ENCODE results near the gene KLRC1. TPM values are rescaled to one million over a fixed set of nuclear protein-coding genes. Genes with fewer than 3 reads are reported as not detected.
"Not testable (repeated sequence)": the region's sequence is repeated elsewhere in the genome, so short reads cannot be mapped to it uniquely, and the experiment has no call there.

KLRC1 gene
- polyA plus RNA-seq (2013): 0.03 TPM

DNA sequence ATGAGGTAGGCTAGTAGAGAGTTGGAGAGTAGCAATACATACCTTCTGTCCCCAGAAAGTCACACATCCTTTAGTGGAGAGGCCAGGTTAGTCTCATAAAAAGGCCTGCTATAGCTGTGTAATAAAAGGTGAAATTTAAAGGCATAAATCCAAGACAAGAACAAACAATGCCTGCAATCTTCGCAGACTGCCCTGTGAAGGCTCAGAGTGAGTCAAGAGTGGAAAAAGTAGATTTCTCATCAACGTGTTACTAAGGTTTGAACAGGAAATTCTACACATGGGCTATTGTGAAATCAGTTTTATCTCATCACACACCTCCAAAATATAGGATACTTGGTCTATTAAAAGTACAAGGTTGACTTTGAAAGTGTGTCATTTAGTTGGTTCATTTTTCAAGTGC, at the start of gene KLRC1:
Gene KLRC1, minus strand, starts transcription at position 222 of the 400 bp plus-strand sequence. CDS start 2,221 bp downstream, outside the sequence.
- CTCF ChIA-PET: no interaction called here

DNA sequence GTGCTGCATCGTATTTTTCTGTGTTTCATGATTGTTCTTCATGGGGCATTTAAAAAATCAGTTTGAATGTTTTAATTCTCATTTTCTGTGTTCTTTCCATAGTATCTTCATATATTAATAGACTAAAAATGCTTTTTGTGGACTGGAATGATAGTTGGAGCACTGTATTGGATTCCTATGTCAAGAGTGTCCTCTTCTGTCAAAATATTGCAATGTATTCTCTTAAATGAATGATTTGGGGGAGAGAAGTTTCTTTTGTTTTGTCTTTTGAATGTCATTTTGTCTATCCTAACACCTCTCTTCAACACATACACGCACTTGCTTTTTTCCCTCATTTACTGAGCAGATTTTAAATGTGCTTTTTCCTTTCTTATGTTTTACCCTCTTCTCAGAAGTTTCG, 47.9 kb upstream of the KLRC1 start:
- H3K27ac ChIP-seq (ENCODE audit: insufficient read depth in 1 of 2, low read depth in 1 of 2, low read length in 2 of 2, poor library complexity in 1 of 2, severe bottlenecking in 2 of 2): no peak overlapping the region
- POLR2A ChIA-PET: no interaction called here
- peaks cover 0 to 55% (median 0%) of the 10 kb centered on the region in 5 experiments for H3K27me3 ChIP-seq (replicated peaks in 2 of 5; ENCODE audit: control insufficient read depth in 4 of 5, insufficient read depth in 5 of 5, low read length in 4 of 5)
- H3K4me1 ChIP-seq (ENCODE audit: control extremely low read depth in 1 of 4, control insufficient read depth in 4 of 4, insufficient read depth in 4 of 4, low read length in 3 of 4): no peaks in the 10 kb centered on the region
- peaks cover 0 to 11% (median 0%) of the 10 kb centered on the region in 5 experiments for H3K9me3 ChIP-seq (ENCODE audit: control extremely low read depth in 1 of 5, control insufficient read depth in 4 of 5, insufficient read depth in 2 of 5, low read depth in 1 of 5, low read length in 4 of 5)
- CTCF ChIA-PET: interaction anchor here (1.4 kb wide), 1 partner anchor 264 kb away, joined by 5 read pairs; no protein-coding TSS in a partner anchor
- no peaks in the 10 kb centered on the region for H3K36me3 ChIP-seq (ENCODE audit: control insufficient read depth in 4 of 4, insufficient read depth in 4 of 4, low read length in 3 of 4)
- WGBS (ENCODE audit: insufficient coverage): 44% methylated on average over 2 of the region's 3 CpGs
- no peak overlapping the region for H3K4me3 ChIP-seq (ENCODE audit: control insufficient read depth in 1 of 7, extremely low read depth in 1 of 7, insufficient read depth in 4 of 7, low read depth in 2 of 7, low read length in 6 of 7)
- peak in 1 of 3 donors; percentile 1 for DNase-seq

More for the DNA sequence above, at the start of gene KLRC1:
- POLR2A ChIA-PET: no interaction called here
- no peaks in the 10 kb centered on the region for H3K4me1 ChIP-seq (ENCODE audit: control extremely low read depth in 1 of 4, control insufficient read depth in 4 of 4, insufficient read depth in 4 of 4, low read length in 3 of 4)
- no peaks in the 10 kb centered on the region for H3K36me3 ChIP-seq (ENCODE audit: control insufficient read depth in 4 of 4, insufficient read depth in 4 of 4, low read length in 3 of 4)
- H3K27me3 ChIP-seq (replicated peaks in 2 of 5; ENCODE audit: control insufficient read depth in 4 of 5, insufficient read depth in 5 of 5, low read length in 4 of 5): peaks cover 0 to 14% (median 0%) of the 10 kb centered on the region in 5 experiments
- WGBS (ENCODE audit: insufficient coverage): 100% methylated on average over 1 of the region's 2 CpGs
- H3K27ac ChIP-seq (ENCODE audit: insufficient read depth in 1 of 2, low read depth in 1 of 2, low read length in 2 of 2, poor library complexity in 1 of 2, severe bottlenecking in 2 of 2): no peak within 1 kb of the TSS
- peaks cover 2 to 29% (median 7%) of the 10 kb centered on the region in 5 experiments for H3K9me3 ChIP-seq (ENCODE audit: control extremely low read depth in 1 of 5, control insufficient read depth in 4 of 5, insufficient read depth in 2 of 5, low read depth in 1 of 5, low read length in 4 of 5)
- no peak for DNase-seq
- H3K4me3 ChIP-seq (ENCODE audit: control insufficient read depth in 1 of 7, extremely low read depth in 1 of 7, insufficient read depth in 4 of 7, low read depth in 2 of 7, low read length in 6 of 7): no peak within 1 kb of the TSS

- no peaks in the 10 kb centered on the region for H3K36me3 ChIP-seq (ENCODE audit: control insufficient read depth in 4 of 4, insufficient read depth in 4 of 4, low read length in 3 of 4)
- no peak for DNase-seq
- no peaks in the 10 kb centered on the region for H3K4me1 ChIP-seq (ENCODE audit: control extremely low read depth in 1 of 4, control insufficient read depth in 4 of 4, insufficient read depth in 4 of 4, low read length in 3 of 4)
- ChIA-PET CTCF (no interaction called here), POLR2A (no interaction called here)
- peaks cover 0 to 74% (median 0%) of the 10 kb centered on the region in 5 experiments for H3K27me3 ChIP-seq (replicated peaks in 2 of 5; ENCODE audit: control insufficient read depth in 4 of 5, insufficient read depth in 5 of 5, low read length in 4 of 5)
- H3K27ac ChIP-seq (ENCODE audit: insufficient read depth in 1 of 2, low read depth in 1 of 2, low read length in 2 of 2, poor library complexity in 1 of 2, severe bottlenecking in 2 of 2): no peak overlapping the region
- no peak overlapping the region for H3K4me3 ChIP-seq (ENCODE audit: control insufficient read depth in 1 of 7, extremely low read depth in 1 of 7, insufficient read depth in 4 of 7, low read depth in 2 of 7, low read length in 6 of 7)
- WGBS (ENCODE audit: insufficient coverage): 75% methylated on average over 1 of the region's 1 CpG
- H3K9me3 ChIP-seq (ENCODE audit: control extremely low read depth in 1 of 5, control insufficient read depth in 4 of 5, insufficient read depth in 2 of 5, low read depth in 1 of 5, low read length in 4 of 5): peaks cover 0 to 7% (median 2%) of the 10 kb centered on the region in 5 experiments
These were observed 44.9 kb upstream of the KLRC1 start for GRCh38 chr12:10498042-10498441.

GRCh38 chr12:10497602-10498001, 44.4 kb upstream of the KLRC1 start:
- peak in 1 of 3 donors; percentile 6 for DNase-seq
- Histone ChIP-seq H3K4me1 (ENCODE audit: control extremely low read depth in 1 of 4, control insufficient read depth in 4 of 4, insufficient read depth in 4 of 4, low read length in 3 of 4) (no peaks in the 10 kb centered on the region), H3K9me3 (ENCODE audit: control extremely low read depth in 1 of 5, control insufficient read depth in 4 of 5, insufficient read depth in 2 of 5, low read depth in 1 of 5, low read length in 4 of 5) (peaks cover 0 to 4% (median 0%) of the 10 kb centered on the region in 5 experiments), H3K27ac (ENCODE audit: insufficient read depth in 1 of 2, low read depth in 1 of 2, low read length in 2 of 2, poor library complexity in 1 of 2, severe bottlenecking in 2 of 2) (no peak overlapping the region), H3K27me3 (replicated peaks in 2 of 5; ENCODE audit: control insufficient read depth in 4 of 5, insufficient read depth in 5 of 5, low read length in 4 of 5) (peaks cover 0 to 74% (median 0%) of the 10 kb centered on the region in 5 experiments), H3K4me3 (ENCODE audit: control insufficient read depth in 1 of 7, extremely low read depth in 1 of 7, insufficient read depth in 4 of 7, low read depth in 2 of 7, low read length in 6 of 7) (no peak overlapping the region), H3K36me3 (ENCODE audit: control insufficient read depth in 4 of 4, insufficient read depth in 4 of 4, low read length in 3 of 4) (no peaks in the 10 kb centered on the region)
- 89% methylated on average over 2 of the region's 2 CpGs for WGBS (ENCODE audit: insufficient coverage)
- ChIA-PET POLR2A (no interaction called here), CTCF (no interaction called here)

DNA sequence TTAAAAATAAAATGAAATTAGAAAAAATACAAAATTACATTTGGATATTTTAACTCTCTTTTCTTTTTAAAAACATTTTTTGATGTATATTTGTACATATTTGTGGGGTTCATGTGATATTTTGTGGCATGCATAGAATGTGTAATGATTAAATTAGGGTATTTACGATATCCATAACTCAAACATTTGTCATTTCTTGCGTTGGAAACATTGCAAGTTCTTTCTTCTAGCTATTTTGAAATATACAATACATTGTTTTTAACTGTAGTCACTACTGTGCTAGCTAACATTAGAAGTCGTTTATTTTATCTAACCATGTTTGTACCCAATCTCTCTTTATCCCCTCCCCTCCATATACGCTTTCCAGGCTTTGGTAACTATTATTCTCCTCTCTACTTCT, 38.6 kb upstream of the KLRC1 start:
- H3K27ac ChIP-seq (ENCODE audit: insufficient read depth in 1 of 2, low read depth in 1 of 2, low read length in 2 of 2, poor library complexity in 1 of 2, severe bottlenecking in 2 of 2): no peak overlapping the region
- peaks cover 0 to 3% (median 0%) of the 10 kb centered on the region in 5 experiments for H3K9me3 ChIP-seq (ENCODE audit: control extremely low read depth in 1 of 5, control insufficient read depth in 4 of 5, insufficient read depth in 2 of 5, low read depth in 1 of 5, low read length in 4 of 5)
- H3K36me3 ChIP-seq (ENCODE audit: control insufficient read depth in 4 of 4, insufficient read depth in 4 of 4, low read length in 3 of 4): no peaks in the 10 kb centered on the region
- WGBS (ENCODE audit: insufficient coverage): no CpG with 5 or more reads among the region's 4 CpGs
- POLR2A ChIA-PET: no interaction called here
- CTCF ChIA-PET: interaction anchor here (0.9 kb wide), 1 partner anchor 456 kb away, joined by 3 read pairs; no protein-coding TSS in a partner anchor
- H3K27me3 ChIP-seq (replicated peaks in 2 of 5; ENCODE audit: control insufficient read depth in 4 of 5, insufficient read depth in 5 of 5, low read length in 4 of 5): peaks cover 0 to 33% (median 0%) of the 10 kb centered on the region in 5 experiments
- DNase-seq: no peak
- H3K4me1 ChIP-seq (ENCODE audit: control extremely low read depth in 1 of 4, control insufficient read depth in 4 of 4, insufficient read depth in 4 of 4, low read length in 3 of 4): no peaks in the 10 kb centered on the region
- no peak overlapping the region for H3K4me3 ChIP-seq (ENCODE audit: control insufficient read depth in 1 of 7, extremely low read depth in 1 of 7, insufficient read depth in 4 of 7, low read depth in 2 of 7, low read length in 6 of 7)

DNA sequence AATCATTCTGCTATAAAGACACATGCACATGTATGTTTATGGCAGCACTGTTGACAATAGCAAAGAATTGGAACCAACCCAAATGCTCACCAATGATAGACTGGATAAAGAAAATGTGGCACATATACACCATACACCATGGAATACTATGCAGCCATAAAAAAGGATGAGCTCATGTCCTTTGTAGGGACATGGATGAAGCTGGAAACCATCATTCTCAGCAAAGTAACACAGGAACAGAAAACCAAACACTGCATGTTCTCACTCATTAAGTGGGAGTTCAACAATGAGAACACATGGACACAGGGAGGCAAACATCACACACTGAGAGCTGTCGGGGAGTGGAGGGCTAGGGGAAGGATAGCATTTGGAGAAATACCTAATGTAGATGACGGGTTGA, 34.2 kb upstream of the KLRC1 start:
- H3K4me3 ChIP-seq (ENCODE audit: control insufficient read depth in 1 of 7, extremely low read depth in 1 of 7, insufficient read depth in 4 of 7, low read depth in 2 of 7, low read length in 6 of 7); H3K27me3 ChIP-seq (replicated peaks in 2 of 5; ENCODE audit: control insufficient read depth in 4 of 5, insufficient read depth in 5 of 5, low read length in 4 of 5); CTCF ChIA-PET; H3K36me3 ChIP-seq (ENCODE audit: control insufficient read depth in 4 of 4, insufficient read depth in 4 of 4, low read length in 3 of 4); H3K9me3 ChIP-seq (ENCODE audit: control extremely low read depth in 1 of 5, control insufficient read depth in 4 of 5, insufficient read depth in 2 of 5, low read depth in 1 of 5, low read length in 4 of 5); H3K27ac ChIP-seq (ENCODE audit: insufficient read depth in 1 of 2, low read depth in 1 of 2, low read length in 2 of 2, poor library complexity in 1 of 2, severe bottlenecking in 2 of 2); POLR2A ChIA-PET; H3K4me1 ChIP-seq (ENCODE audit: control extremely low read depth in 1 of 4, control insufficient read depth in 4 of 4, insufficient read depth in 4 of 4, low read length in 3 of 4); DNase-seq: not testable (repeated sequence)
- WGBS (ENCODE audit: insufficient coverage): no CpG with 5 or more reads among the region's 2 CpGs

- DNase-seq; H3K27ac ChIP-seq (ENCODE audit: insufficient read depth in 1 of 2, low read depth in 1 of 2, low read length in 2 of 2, poor library complexity in 1 of 2, severe bottlenecking in 2 of 2); H3K27me3 ChIP-seq (replicated peaks in 2 of 5; ENCODE audit: control insufficient read depth in 4 of 5, insufficient read depth in 5 of 5, low read length in 4 of 5); H3K4me1 ChIP-seq (ENCODE audit: control extremely low read depth in 1 of 4, control insufficient read depth in 4 of 4, insufficient read depth in 4 of 4, low read length in 3 of 4); H3K9me3 ChIP-seq (ENCODE audit: control extremely low read depth in 1 of 5, control insufficient read depth in 4 of 5, insufficient read depth in 2 of 5, low read depth in 1 of 5, low read length in 4 of 5); POLR2A ChIA-PET; H3K36me3 ChIP-seq (ENCODE audit: control insufficient read depth in 4 of 4, insufficient read depth in 4 of 4, low read length in 3 of 4); CTCF ChIA-PET; H3K4me3 ChIP-seq (ENCODE audit: control insufficient read depth in 1 of 7, extremely low read depth in 1 of 7, insufficient read depth in 4 of 7, low read depth in 2 of 7, low read length in 6 of 7): not testable (repeated sequence)
- WGBS (ENCODE audit: insufficient coverage): 69% methylated on average over 2 of the region's 2 CpGs
These were observed 28.7 kb upstream of the KLRC1 start for GRCh38 chr12:10481901-10482300.

Data from common myeloid progenitor, CD34-positive (primary cell).